ENCODE results near the gene PRICKLE2. TPM values are rescaled to one million over a fixed set of nuclear protein-coding genes. Genes with fewer than 3 reads are reported as not detected.

The PRICKLE2 gene
- total and polyA plus RNA-seq, 2 donors (not counting 3 experiments of a cell fraction or from before 2014, with no cell fraction given) = 3.0 to 7.1 TPM

GRCh38 chr3:64049136-64049535, 176.1 kb downstream of the PRICKLE2 start:
- H3K36me3 ChIP-seq (ENCODE audit: control insufficient read depth in 2 of 2, extremely low read depth in 1 of 2, insufficient read depth in 2 of 2, low read length in 2 of 2) = no peaks in the 10 kb centered on the region
- DNase-seq (ENCODE audit: low read depth, low spot score) = peak; percentile 16
- no peaks in the 10 kb centered on the region for H3K9me3 ChIP-seq (replicated peaks; ENCODE audit: control insufficient read depth, insufficient read depth, low read length)
- ChIA-PET POLR2A (no interaction called here), CTCF (interaction anchor here (1.4 kb wide), 1 partner anchor 10 kb away, joined by 5 read pairs; no protein-coding TSS in a partner anchor)
- no peak for FAIRE-seq
- no peaks in the 10 kb centered on the region for H3K9me1 ChIP-seq (replicated peaks; ENCODE audit: control insufficient read depth, extremely low read depth, insufficient read depth, low read length)
- intact Hi-C loops (cut with micrococcal nuclease) (no loop called here), dilution Hi-C loops (cut with MboI; ENCODE audit: extremely low pct_ligation_motif_present, low sequenced_read_pairs) (loop anchor here (25.0 kb wide), 1 partner anchor 413 kb away; no protein-coding TSS in a partner anchor)
- no peak overlapping the region for H3K9ac ChIP-seq (replicated peaks; ENCODE audit: extremely low read depth, insufficient read depth, low read length)
- H2AFZ ChIP-seq (ENCODE audit: low read depth, low read length) = no peak overlapping the region
- H3K79me2 ChIP-seq (ENCODE audit: control insufficient read depth, insufficient read depth, low read length) = no peaks in the 10 kb centered on the region
- peaks cover 4 to 12% of the 10 kb centered on the region in 2 experiments for H3K27me3 ChIP-seq (ENCODE audit: control insufficient read depth in 2 of 2, insufficient read depth in 2 of 2, low read length in 2 of 2)
- BruUV-seq (replicated peaks) = no TSS peak
- no peak overlapping the region for H3K4me2 ChIP-seq (ENCODE audit: insufficient read depth, low read length)
- no peak overlapping the region for H3K4me3 ChIP-seq (replicated peaks in 1 of 3; ENCODE audit: insufficient read depth in 1 of 3, low read depth in 1 of 3, low read length in 3 of 3)
- no peaks in the 10 kb centered on the region for H4K20me1 ChIP-seq (replicated peaks; ENCODE audit: control insufficient read depth, extremely low read depth, insufficient read depth, low read length)
- H3K27ac ChIP-seq (ENCODE audit: insufficient read depth, low read depth, low read length) = no peak overlapping the region
- no peaks in the 10 kb centered on the region for H3K4me1 ChIP-seq (ENCODE audit: control insufficient read depth, extremely low read depth, insufficient read depth, low read length)
- peak; percentile 56 for TF ChIP-seq FOS (IDR thresholded peaks at IDR 0.05; ENCODE audit: borderline replicate concordance, insufficient read depth, low read length)
- TF ChIP-seq POLR2A (IDR thresholded peaks at IDR 0.05; ENCODE audit: low read depth, low read length) = no peak
- TF ChIP-seq JUN (IDR thresholded peaks at IDR 0.05; ENCODE audit: borderline replicate concordance, insufficient read depth, insufficient read length, low read depth) = peak; percentile 27

DNA sequence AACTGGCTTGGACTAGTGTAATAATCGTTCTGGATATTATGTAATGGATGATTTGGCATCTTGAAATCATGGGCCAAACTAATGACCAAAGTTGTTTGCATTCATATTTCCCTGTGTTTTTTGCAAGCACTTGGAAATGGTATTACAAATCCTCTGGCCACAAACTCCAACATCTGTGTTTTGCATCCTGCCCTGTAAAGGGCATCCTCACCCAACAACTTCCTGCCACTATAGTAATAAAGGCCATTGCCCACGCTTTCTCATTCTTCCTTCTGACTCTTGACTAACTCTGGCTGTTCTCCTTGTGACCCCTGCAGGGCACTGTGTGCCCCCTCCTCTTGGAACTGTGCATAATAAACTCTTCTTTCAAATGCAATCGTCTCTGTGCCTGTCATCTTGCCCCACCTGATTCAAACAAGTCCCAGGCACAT, 176.6 kb downstream of the PRICKLE2 start:
- Histone ChIP-seq H3K4me3 (replicated peaks in 1 of 3; ENCODE audit: insufficient read depth in 1 of 3, low read depth in 1 of 3, low read length in 3 of 3) (no peak overlapping the region), H3K36me3 (ENCODE audit: control insufficient read depth in 2 of 2, extremely low read depth in 1 of 2, insufficient read depth in 2 of 2, low read length in 2 of 2) (no peaks in the 10 kb centered on the region), H3K9me1 (replicated peaks; ENCODE audit: control insufficient read depth, extremely low read depth, insufficient read depth, low read length) (no peaks in the 10 kb centered on the region), H3K4me2 (ENCODE audit: insufficient read depth, low read length) (no peak overlapping the region), H4K20me1 (replicated peaks; ENCODE audit: control insufficient read depth, extremely low read depth, insufficient read depth, low read length) (no peaks in the 10 kb centered on the region), H3K27ac (ENCODE audit: insufficient read depth, low read depth, low read length) (no peak overlapping the region), H3K9me3 (replicated peaks; ENCODE audit: control insufficient read depth, insufficient read depth, low read length) (no peaks in the 10 kb centered on the region), H3K27me3 (ENCODE audit: control insufficient read depth in 2 of 2, insufficient read depth in 2 of 2, low read length in 2 of 2) (peaks cover 7 to 12% of the 10 kb centered on the region in 2 experiments), H2AFZ (ENCODE audit: low read depth, low read length) (no peak overlapping the region), H3K9ac (replicated peaks; ENCODE audit: extremely low read depth, insufficient read depth, low read length) (no peak overlapping the region), H3K4me1 (ENCODE audit: control insufficient read depth, extremely low read depth, insufficient read depth, low read length) (no peaks in the 10 kb centered on the region), H3K79me2 (ENCODE audit: control insufficient read depth, insufficient read depth, low read length) (no peaks in the 10 kb centered on the region)
- DNase-seq (ENCODE audit: low read depth, low spot score) (peak; percentile 57), FAIRE-seq (no peak)
- intact Hi-C loops (cut with micrococcal nuclease) (no loop called here), dilution Hi-C loops (cut with MboI; ENCODE audit: extremely low pct_ligation_motif_present, low sequenced_read_pairs) (loop anchor here (25.0 kb wide), 1 partner anchor 414 kb away; no protein-coding TSS in a partner anchor)
- ChIA-PET POLR2A (no interaction called here), CTCF (interaction anchor here (1.4 kb wide), 1 partner anchor 10 kb away, joined by 5 read pairs; no protein-coding TSS in a partner anchor)
- BruUV-seq (replicated peaks) = no TSS peak
- TF ChIP-seq JUN (IDR thresholded peaks at IDR 0.05; ENCODE audit: borderline replicate concordance, insufficient read depth, insufficient read length, low read depth) = no peak
- no peak for TF ChIP-seq MAX (IDR thresholded peaks at IDR 0.05; ENCODE audit: insufficient read depth, insufficient read length)
